KOPT-K1 (cell line): ENCODE results near the gene RPLP1.
A peak's percentile ranks its signal among the peaks of the same experiment; 100 is the strongest.

Experiments used
- H3K27ac ChIP-seq: fragments of 200-600 bp; sonication (generic); 2 replicates; pipeline ENCODE4 v1.5.1; 2016; ENCODE audit warnings: antibody characterized with exemption, mild to moderate bottlenecking, low read depth, low read length; ENCODE audit not compliant: poor library complexity, severe bottlenecking
- H3K36me3 ChIP-seq: fragments of 200-600 bp; sonication (generic); 2 replicates; pipeline ENCODE4 v1.5.1; 2017; ENCODE audit warnings: antibody characterized with exemption, mild to moderate bottlenecking, low read length, moderate library complexity; ENCODE audit not compliant: insufficient read depth
- H3K9me3 ChIP-seq: fragments of 200-600 bp; sonication (generic); 2 replicates; pipeline ENCODE4 v1.5.1; 2017; ENCODE audit warnings: antibody characterized with exemption, low read length, mild to moderate bottlenecking; ENCODE audit not compliant: insufficient read depth, poor library complexity, severe bottlenecking

The RPLP1 gene

DNA sequence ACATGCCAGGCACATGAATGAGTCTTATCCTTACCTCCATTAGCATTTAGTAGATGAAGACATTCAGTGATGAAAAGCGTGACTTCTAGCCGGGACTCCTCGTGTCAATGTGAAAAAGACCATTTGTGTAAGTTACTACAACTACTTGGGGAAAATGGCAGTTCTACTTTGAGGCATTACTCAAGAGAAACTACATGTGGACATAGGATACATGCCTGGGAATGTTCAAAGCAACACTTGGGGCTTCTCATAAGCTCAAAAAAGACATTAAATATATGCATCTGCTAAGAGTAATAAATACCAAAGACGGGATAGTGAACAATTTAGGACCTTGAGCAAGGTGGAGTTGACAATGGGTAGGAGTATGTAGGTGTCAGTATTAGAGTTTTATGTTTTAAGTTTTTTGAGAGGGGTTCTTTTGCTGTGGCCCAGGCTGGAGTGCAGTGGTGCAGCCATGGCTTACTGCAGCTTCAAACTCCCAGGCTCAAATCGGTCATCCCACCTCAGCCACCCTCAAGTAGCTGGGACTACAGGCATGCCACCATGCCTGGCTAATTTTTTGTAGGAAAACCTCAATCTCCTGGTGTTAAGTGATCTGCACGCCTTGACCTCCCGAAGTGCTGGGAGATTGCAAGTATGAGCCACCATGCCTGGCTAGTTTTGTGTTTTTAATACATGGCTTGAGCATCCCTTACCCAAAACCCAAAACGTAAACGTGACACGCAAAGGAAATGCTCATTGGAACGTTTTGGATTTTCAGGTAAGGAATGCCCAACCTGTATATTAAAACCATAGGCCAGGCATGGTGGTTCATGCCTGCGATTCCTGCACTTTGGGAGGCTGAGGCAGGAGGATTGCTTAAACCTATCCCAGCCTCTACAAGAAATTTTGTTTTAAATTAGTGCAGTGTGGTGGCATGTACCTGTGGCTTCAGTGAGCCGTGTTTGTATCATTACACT, 3.9 kb downstream of the RPLP1 start:
- Histone ChIP-seq H3K9me3 (no peaks in the 10 kb centered on the region), H3K36me3 (peaks cover 56% of the 10 kb centered on the region), H3K27ac (no peak overlapping the region)

DNA sequence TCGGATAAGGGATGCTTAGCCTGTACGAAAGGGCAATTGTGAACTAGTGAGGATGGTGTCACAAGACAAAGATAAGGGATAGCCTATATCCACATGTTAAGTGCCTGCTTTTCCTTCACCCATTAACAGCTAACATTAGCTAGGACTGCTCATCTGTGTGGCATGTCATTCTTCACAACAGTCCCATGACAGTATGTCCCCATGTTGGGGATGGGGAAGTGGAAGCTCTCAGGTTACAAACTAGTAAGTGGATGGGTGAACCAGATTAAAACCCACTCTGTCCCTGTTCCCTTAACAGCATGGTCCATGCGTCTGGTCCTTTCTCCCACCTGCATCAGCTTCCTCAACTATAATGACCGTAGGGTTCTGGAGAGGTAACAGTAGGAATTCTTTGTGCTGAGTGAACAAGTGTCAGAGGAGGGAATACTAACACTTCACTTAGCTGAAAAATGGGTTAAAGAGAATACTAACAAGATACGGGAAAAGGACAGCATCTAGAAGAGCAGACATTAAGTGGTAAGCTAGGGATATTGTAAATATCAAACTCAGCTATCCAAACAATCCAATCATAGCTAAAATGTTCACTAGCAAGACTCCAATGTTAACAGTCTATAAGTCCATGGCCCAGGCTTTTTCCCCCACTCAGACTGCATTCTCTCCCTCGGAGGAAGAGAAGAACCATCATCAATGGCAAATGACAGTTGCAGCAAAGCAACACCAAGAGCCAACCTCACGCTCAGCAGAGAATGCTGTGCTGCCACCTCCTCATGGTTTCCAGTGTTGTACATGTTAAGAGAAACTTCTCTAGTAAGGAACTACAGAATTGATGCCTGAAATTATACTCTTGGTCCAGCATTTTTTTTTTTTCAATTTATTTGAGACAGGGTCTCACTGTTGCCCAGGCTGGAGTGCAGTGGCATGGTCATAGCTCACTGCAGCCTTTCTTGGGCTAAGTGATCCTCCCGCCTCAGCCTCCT, 5.0 kb downstream of the RPLP1 start:
- Histone ChIP-seq H3K36me3 (peaks cover 56% of the 10 kb centered on the region), H3K9me3 (no peaks in the 10 kb centered on the region), H3K27ac (no peak overlapping the region)

DNA sequence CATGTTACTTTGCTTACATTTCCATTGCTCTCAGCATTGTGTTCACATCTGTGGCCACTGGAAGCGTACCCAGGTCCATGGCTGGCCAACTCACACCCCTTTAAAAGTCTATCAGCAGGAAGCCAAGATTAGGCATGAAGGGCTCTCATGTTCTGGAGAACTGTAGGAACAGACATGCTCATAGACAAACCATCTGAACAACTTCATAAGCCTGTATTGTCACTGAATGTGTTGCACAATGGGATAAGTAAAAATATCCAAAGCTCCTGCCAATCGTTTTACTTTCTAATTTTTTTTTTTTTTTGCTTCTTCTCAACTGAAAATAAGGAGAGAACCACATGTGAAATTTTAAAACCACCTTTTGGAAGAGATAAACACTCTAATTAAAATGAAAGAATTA, 6.4 kb downstream of the RPLP1 start:
- H3K27ac ChIP-seq, result no peak overlapping the region
- peaks cover 46% of the 10 kb centered on the region for H3K36me3 ChIP-seq
- no peaks in the 10 kb centered on the region for H3K9me3 ChIP-seq

DNA sequence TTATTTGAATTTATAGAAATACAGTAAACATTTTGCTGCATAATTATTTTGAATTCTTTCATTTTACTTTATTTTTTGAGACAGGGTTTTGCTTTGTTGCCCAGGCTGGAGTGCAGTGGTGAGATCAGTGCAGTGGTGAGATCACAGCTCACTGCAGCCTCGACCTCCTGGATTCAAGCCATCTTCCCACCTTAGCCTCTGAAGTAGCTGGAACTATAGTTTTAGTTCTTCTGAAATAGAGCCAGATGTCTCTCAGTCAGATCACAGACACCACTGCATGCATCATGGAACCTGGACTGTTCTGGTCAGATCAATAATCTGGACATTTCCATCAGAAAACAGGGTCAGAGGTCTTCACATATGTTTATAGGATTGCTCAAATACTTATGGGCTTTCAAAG, 7.9 kb downstream of the RPLP1 start:
- H3K36me3 ChIP-seq, result peaks cover 32% of the 10 kb centered on the region
- H3K9me3 ChIP-seq, result no peaks in the 10 kb centered on the region
- no peak overlapping the region for H3K27ac ChIP-seq

DNA sequence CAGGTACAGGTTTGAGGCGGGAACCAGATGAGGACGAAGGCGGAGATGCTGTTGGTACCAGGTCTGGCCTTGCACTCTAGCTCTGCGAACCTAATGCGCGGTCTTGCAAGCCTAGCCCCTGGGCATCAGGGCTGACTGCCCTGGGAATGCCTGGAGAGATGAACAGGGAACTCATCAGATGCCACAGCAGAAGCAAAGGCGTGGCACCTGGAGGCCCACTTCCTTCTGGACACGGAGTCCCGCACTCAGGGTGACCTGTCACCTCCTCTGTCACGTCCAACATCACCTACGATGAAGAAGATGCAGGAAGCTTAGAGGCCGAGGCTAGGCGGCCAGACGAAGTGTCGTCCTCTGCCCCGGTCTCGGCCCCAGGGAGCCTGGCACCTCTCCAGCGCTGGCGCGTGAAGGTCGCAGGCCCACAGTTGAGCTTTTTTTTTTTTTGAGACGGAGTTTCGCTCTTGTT, 9.4 kb downstream of the RPLP1 start:
- H3K9me3 ChIP-seq, result no peaks in the 10 kb centered on the region
- no peak overlapping the region for H3K27ac ChIP-seq
- H3K36me3 ChIP-seq, result peaks cover 16% of the 10 kb centered on the region

DNA sequence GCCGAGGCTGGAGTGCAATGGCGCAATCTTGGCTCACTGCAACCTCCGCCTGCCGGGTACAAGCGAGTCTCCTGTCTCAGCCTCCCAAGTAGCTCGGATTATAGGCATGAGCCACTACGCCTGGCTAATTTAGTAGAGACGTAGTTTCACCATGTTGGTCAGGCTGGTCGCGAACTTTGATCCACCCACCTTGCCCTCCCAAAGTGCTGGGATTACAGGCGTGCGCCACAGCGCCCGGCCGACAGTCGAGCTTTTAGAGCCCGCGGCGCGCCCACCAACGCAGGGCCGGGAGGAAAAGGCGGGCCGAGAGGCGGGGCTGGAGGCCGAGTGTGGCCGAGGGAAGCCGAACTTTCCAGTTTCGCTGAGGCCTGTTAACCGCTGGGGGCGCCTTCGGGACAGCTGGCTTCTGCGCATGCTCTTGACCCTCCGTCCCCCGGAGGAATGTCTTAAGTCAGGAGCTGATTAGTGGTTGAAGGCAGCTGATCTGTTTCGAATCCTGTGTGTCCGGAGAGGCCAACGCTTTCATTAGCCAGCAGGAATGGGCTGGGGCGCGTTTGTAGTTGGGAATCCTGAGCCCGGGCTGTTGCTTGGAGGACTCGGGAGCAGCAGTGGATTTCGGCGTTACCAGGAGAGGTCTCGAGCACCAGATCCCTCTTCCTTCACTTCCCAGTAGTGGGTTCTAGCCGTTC, 10.0 kb downstream of the RPLP1 start:
- no peaks in the 10 kb centered on the region for H3K9me3 ChIP-seq
- peak overlapping the region; percentile 66 for H3K27ac ChIP-seq
- peaks cover 10% of the 10 kb centered on the region for H3K36me3 ChIP-seq

DNA sequence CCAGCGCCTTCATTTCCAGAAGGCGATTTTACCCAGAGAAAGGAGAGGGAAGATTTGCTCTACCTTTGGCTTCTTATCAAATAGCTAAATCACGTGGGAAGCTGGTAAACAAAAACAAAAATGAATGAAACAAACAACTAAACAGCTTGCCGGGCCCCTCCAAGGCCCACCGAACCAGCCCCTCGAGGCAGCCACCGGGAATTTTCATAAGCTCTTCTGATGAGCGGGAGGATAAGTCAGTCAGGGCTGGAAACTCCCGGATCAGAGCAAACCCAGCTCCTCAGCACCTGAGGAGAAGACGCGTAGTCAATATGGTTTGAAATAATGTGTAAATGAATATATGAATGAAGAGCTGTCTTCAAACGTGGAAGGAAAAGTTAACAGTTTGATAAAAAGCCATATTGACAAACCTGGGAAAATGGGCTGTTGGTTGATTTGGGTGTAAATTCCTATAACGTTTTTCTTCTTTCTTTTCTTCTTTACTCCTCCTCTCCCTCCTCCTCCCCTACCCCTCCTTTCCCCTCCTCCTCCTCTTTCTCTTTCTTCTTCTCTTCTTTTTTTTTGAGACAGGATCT, 10.7 kb downstream of the RPLP1 start:
- peaks cover 6% of the 10 kb centered on the region; the same call in 1 of the 2 replicates for H3K36me3 ChIP-seq
- peak overlapping the region; percentile 66 for H3K27ac ChIP-seq
- H3K9me3 ChIP-seq, result no peaks in the 10 kb centered on the region

DNA sequence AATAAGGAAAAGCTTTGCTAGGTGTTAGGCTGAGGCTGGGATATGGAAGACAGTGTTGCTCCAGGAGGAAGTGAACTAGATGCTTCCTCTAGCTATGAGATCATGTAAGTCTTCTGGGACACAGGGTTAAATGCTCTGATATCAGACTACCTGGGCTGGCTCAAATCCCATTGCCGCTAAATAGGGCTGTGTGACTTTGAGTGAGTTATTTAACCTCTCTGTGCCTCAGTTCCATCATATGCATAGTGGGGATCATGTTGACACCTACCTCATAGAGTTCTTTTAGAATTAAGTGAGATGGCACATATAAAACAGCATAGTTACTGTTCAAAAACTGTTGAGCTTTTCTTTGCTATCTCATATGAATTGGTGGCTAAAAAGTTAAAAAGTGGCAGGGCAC, 12.6 kb downstream of the RPLP1 start:
- H3K9me3 ChIP-seq, result no peaks in the 10 kb centered on the region
- H3K36me3 ChIP-seq, result no peaks in the 10 kb centered on the region
- no peak overlapping the region for H3K27ac ChIP-seq

DNA sequence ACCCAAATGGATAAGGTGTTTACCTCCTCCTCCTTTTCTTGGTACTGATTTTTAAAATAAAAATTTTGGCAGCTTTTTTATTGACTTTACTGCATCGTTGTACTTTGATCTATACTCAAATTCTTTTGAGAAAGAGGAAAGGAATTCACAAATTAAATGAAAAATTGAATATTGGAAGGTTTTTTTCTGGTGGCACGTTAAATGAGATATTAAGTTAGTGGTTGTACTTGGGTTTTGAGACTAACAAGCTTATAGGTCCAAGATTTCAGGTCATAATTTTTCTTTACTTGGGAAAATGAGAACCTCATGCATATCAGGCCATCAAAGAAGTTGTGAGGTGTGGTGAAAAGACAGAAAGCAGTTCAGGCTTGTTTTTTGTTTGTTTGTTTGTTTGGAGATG, 14.1 kb downstream of the RPLP1 start:
- H3K36me3 ChIP-seq, result no peaks in the 10 kb centered on the region
- no peak overlapping the region for H3K27ac ChIP-seq
- no peaks in the 10 kb centered on the region for H3K9me3 ChIP-seq

DNA sequence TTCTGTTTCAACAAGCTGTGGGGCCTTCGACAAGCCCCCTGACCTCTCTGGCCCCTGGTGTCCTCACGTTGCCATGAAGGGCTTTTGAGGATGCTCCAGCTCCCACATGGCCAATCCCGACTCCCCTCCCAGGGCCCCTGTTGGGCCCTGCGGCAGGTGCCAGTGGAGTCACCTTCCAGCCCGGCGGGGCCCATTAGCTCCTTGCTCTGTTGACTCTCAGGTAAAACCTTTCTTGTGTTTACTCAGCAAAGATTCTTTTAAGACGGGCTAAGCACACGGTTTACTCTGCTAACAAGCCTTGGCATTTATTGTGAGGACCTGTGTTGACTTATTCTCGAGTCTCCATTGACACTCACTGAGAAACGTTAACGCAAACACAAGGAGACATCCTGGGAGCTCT, 15.0 kb downstream of the RPLP1 start:
- no peaks in the 10 kb centered on the region for H3K36me3 ChIP-seq
- H3K9me3 ChIP-seq, result no peaks in the 10 kb centered on the region
- H3K27ac ChIP-seq, result peak overlapping the region; percentile 47

DNA sequence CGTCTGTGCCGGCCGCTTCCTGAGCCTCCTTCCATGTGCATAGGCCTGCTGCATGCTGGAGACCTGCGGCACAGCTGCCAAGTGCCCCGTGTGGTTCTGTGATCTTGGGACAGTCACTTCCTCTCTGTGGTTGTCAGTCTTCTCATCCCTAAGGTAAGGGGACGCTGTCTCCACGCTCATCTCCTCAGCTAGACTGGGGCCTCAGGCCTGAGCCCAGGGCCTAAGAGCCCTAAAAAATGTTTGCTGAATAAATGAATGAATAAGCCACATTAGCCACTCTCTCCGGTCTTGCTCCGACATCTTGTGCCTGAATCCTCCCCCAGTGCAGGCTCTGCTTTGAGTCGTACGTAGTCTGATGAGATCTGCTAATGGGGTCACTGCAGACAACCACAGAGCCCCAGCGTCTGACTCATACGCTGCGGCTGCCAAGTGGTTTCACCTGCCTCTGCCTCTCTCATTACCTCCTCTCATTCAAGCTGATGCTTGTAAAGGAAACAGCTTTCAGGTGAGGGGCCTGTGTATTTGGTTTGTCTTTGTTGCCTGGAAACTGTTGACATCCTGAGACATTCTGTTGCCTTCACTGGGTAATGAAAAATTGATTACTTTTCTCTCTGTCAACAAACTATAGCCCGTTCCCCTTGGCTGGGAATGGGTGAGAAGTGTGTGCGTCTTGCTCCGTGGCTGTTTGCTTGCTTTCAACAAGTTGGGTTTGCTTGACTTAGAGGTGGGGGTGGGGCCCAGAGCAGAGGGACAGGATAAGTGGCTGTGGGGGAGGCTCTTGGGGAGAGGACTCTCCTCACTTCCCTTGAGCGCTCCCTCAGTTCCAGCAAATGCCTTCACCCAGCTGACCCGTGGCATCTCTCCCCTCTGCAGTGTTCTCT, 15.9 kb downstream of the RPLP1 start:
- no peaks in the 10 kb centered on the region for H3K36me3 ChIP-seq
- H3K9me3 ChIP-seq, result no peaks in the 10 kb centered on the region
- peak overlapping the region; percentile 47 for H3K27ac ChIP-seq

DNA sequence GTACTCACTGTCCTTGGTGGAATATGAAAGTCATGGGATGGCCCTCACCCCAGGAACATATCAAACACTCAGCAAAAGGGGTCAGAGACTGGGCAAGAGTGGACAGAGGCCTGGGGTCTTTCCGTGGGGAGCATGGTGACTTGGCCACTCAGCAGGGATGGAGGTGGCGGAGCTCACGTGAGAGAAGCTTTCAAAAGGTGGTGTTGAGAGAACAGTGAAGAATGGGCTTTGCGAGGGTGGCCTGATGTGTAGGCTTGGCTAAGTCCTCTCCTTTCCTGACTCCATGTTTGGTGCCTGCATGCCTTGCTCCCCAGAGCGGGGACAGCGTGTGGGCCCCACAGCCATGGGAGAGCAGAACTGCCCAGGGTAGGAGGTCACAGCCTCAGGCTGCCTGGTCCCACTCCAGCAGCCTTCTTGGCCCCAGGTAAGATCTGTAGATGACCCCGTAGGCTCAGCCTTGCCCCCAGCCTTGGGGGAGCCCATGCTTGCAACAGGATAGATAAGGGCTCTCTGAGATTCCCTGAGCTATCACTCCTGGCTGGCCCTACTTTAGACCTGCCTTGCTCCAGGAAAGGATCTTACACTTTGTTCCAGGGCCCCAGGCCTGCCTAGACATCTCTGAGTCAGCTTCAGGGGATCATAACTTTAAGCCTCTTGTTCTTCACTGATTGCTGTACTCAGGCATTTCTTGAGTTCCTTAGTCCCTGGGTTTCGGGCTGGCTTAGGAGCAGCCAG, 17.0 kb downstream of the RPLP1 start:
- peak overlapping the region; percentile 47 for H3K27ac ChIP-seq
- no peaks in the 10 kb centered on the region for H3K36me3 ChIP-seq
- H3K9me3 ChIP-seq, result no peaks in the 10 kb centered on the region

DNA sequence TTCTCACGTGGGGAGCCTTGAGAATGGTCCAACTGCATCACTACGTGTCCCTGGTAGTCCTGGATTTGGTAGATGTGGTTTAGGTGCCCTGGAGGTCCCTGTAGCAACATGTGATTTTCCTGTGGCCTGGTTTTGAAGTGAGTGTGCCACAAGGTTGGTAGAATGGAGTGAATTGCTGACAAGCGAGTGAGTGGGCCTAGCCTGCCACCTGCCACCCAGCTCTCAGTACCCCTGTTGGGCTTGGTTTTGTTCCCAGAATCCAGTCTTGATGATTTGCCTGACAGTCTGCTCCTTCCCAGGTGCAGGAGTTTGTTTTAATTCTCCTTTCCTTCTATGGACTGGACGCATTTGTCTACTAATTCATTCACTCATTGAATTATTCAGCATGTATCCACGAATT, 19.4 kb downstream of the RPLP1 start:
- Histone ChIP-seq H3K27ac (no peak overlapping the region), H3K9me3 (no peaks in the 10 kb centered on the region), H3K36me3 (no peaks in the 10 kb centered on the region)
